Measurements from ENCODE around the gene SETMAR. TPM values are rescaled to one million over a fixed set of nuclear protein-coding genes. Genes with fewer than 3 reads are reported as not detected.

Gene SETMAR
- total RNA-seq, 1 experiment from 2014 or later = 9.4 TPM

GRCh38 chr3:4289044-4289443 lies 14.1 kb upstream of the SETMAR start (continued):
- TF ChIP-seq RAD21 (IDR thresholded peaks at IDR 0.05; ENCODE audit: low read depth) (no peak), POLR2AphosphoS5 (IDR thresholded peaks at IDR 0.05; ENCODE audit: low read depth, low read length) (no peak), CTCF (IDR thresholded peaks at IDR 0.05 in 2 of 3, conservative IDR thresholded peaks at IDR 0.05 in 1 of 3; ENCODE audit: borderline replicate concordance in 1 of 3, insufficient read depth in 1 of 3, low read depth in 2 of 3, low read length in 2 of 3) (no peak), ZNF274 (IDR thresholded peaks at IDR 0.05; ENCODE audit: low read depth, low read length) (no peak)

GRCh38 chr3:4290272-4290893 lies 12.8 kb upstream of the SETMAR start:
- no peak overlapping the region for H3K4me3 ChIP-seq (replicated peaks in 1 of 2; ENCODE audit: low read depth in 1 of 2, low read length in 2 of 2)
- no peaks in the 10 kb centered on the region for H3K9me3 ChIP-seq (ENCODE audit: control insufficient read depth in 1 of 2, insufficient read depth in 1 of 2, low read depth in 1 of 2, low read length in 2 of 2)
- H3K4me2 ChIP-seq (ENCODE audit: low read length) = no peak overlapping the region
- ATAC-seq = peak; percentile 69
- no peaks in the 10 kb centered on the region for H3K4me1 ChIP-seq (ENCODE audit: control insufficient read depth in 1 of 2, insufficient read depth in 2 of 2, low read length in 2 of 2)
- H3K79me2 ChIP-seq (ENCODE audit: insufficient read depth, low read length) = no peaks in the 10 kb centered on the region
- H2AFZ ChIP-seq (ENCODE audit: low read depth, low read length, poor library complexity, severe bottlenecking) = no peak overlapping the region
- H4K20me1 ChIP-seq (ENCODE audit: insufficient read depth) = no peaks in the 10 kb centered on the region
- POLR2A ChIA-PET = no interaction called here
- no TSS peak for BruUV-seq (replicated peaks)
- no peaks in the 10 kb centered on the region for H3K9me2 ChIP-seq (ENCODE audit: insufficient read depth)
- CTCF ChIA-PET = interaction anchor here (0.9 to 6.7 kb wide), 3 partner anchors 9 to 1090 kb away, joined by 3 to 31 read pairs (median 5); no protein-coding TSS in a partner anchor
- RAD21 ChIA-PET (ENCODE audit: low non-redundant PET in 1 of 2, low total read pairs in 2 of 2, uncharacterized antibody in 2 of 2, unreplicated experiment in 2 of 2) = no interaction called here
- H3K36me3 ChIP-seq (ENCODE audit: control insufficient read depth in 1 of 2, insufficient read depth in 2 of 2, low read length in 2 of 2) = no peaks in the 10 kb centered on the region
- TF ChIP-seq RAD21 (IDR thresholded peaks at IDR 0.05; ENCODE audit: low read depth) (peak; percentile 71), SP1 (IDR thresholded peaks at IDR 0.05; ENCODE audit: low read depth) (no peak), CTCF (IDR thresholded peaks at IDR 0.05 in 2 of 3, conservative IDR thresholded peaks at IDR 0.05 in 1 of 3; ENCODE audit: borderline replicate concordance in 1 of 3, insufficient read depth in 1 of 3, low read depth in 2 of 3, low read length in 2 of 3) (peak; percentile 47 to 85 (median 78); a peak in 5 of 6 replicates)
- H3K27ac ChIP-seq (ENCODE audit: low read depth, low read length) = no peak overlapping the region
- DNase-seq (ENCODE audit: low read depth, low spot score) = no peak
- intact Hi-C loops (cut with micrococcal nuclease) = loop anchor here (1.0 kb wide), 1 partner anchor 1090 kb away; no protein-coding TSS in a partner anchor
- H3K9ac ChIP-seq (ENCODE audit: low read length) = no peak overlapping the region
- H3K27me3 ChIP-seq (ENCODE audit: insufficient read depth, low read length) = peaks cover 36% of the 10 kb centered on the region
